ENCODE data around the gene USP33. TPM values are rescaled to one million over a fixed set of nuclear protein-coding genes. Genes with fewer than 3 reads are reported as not detected.
"Not testable (repeated sequence)": the region's sequence is repeated elsewhere in the genome, so short reads cannot be mapped to it uniquely, and the experiment has no call there.

USP33 gene
- total RNA-seq, 2 experiments from 2014 or later, result 47.8 to 67.0 TPM

DNA sequence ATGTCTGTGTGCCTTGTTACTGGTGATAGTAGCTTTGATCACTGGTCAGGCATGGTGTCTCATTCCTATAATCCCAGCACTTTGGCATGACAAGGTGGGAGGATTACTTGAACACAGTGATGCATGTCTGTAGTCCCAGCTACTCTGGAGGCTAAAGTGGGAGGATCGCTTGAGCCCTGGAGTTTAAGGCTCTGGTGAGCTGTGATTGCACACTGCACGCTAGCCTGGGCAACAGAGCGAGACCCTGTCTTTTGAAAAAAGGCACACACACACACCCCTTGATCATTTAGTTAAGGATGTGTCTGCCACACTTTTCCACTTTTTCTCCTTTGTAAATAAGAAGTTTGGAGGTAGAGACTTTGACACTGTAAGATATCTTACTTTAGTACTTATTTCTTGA, 34.9 kb upstream of the USP33 start:
- Histone ChIP-seq H3K9me3 (ENCODE audit: low read length) (no peaks in the 10 kb centered on the region), H3K4me3 (ENCODE audit: low read depth, low read length, poor library complexity, severe bottlenecking) (no peak overlapping the region), H3K27ac (ENCODE audit: low read depth, low read length, poor library complexity, severe bottlenecking) (no peak overlapping the region), H3K9me2 (ENCODE audit: insufficient read depth, low read length) (no peaks in the 10 kb centered on the region), H2AFZ (ENCODE audit: low read length) (no peak overlapping the region), H3K36me3 (ENCODE audit: insufficient read depth, low read length) (peaks cover 7% of the 10 kb centered on the region), H3K79me2 (ENCODE audit: insufficient read depth, low read depth, low read length) (no peaks in the 10 kb centered on the region), H3K4me2 (ENCODE audit: low read length) (no peak overlapping the region), H3K4me1 (ENCODE audit: insufficient read depth, low read length, poor library complexity, severe bottlenecking) (no peaks in the 10 kb centered on the region), H4K20me1 (ENCODE audit: insufficient read depth, low read length) (no peaks in the 10 kb centered on the region)
- BruUV-seq (replicated peaks), result no TSS peak
- CTCF ChIA-PET (ENCODE audit: unreplicated experiment), result no interaction called here
- intact Hi-C loops (cut with micrococcal nuclease; ENCODE audit: unreplicated experiment), result loop anchor here (10.0 kb wide), 1 partner anchor 60 kb away; no protein-coding TSS in a partner anchor
- TF ChIP-seq, protein P1, sequence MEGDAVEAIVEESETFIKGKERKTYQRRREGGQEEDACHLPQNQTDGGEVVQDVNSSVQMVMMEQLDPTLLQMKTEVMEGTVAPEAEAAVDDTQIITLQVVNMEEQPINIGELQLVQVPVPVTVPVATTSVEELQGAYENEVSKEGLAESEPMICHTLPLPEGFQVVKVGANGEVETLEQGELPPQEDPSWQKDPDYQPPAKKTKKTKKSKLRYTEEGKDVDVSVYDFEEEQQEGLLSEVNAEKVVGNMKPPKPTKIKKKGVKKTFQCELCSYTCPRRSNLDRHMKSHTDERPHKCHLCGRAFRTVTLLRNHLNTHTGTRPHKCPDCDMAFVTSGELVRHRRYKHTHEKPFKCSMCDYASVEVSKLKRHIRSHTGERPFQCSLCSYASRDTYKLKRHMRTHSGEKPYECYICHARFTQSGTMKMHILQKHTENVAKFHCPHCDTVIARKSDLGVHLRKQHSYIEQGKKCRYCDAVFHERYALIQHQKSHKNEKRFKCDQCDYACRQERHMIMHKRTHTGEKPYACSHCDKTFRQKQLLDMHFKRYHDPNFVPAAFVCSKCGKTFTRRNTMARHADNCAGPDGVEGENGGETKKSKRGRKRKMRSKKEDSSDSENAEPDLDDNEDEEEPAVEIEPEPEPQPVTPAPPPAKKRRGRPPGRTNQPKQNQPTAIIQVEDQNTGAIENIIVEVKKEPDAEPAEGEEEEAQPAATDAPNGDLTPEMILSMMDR (conservative IDR thresholded peaks at IDR 0.05; ENCODE audit: low read length), result no peak
- TF ChIP-seq EZH2phosphoT487 (IDR thresholded peaks at IDR 0.05; ENCODE audit: borderline replicate concordance, low read depth, low read length), result no peak
- DNase-seq (ENCODE audit: low spot score), result no peak
- POLR2A ChIA-PET, result interaction anchor here (0.7 kb wide), 1 partner anchor 56 kb away, joined by 3 read pairs; no protein-coding TSS in a partner anchor

GRCh38 chr1:77786093-77786741, 26.6 kb upstream of the USP33 start:
- H3K4me2 ChIP-seq (ENCODE audit: low read length); H3K9me2 ChIP-seq (ENCODE audit: insufficient read depth, low read length); CTCF ChIA-PET (ENCODE audit: unreplicated experiment); DNase-seq (ENCODE audit: low spot score); H4K20me1 ChIP-seq (ENCODE audit: insufficient read depth, low read length); POLR2A ChIA-PET; H3K27ac ChIP-seq (ENCODE audit: low read depth, low read length, poor library complexity, severe bottlenecking); BruUV-seq (replicated peaks); intact Hi-C loops (cut with micrococcal nuclease; ENCODE audit: unreplicated experiment); H2AFZ ChIP-seq (ENCODE audit: low read length); H3K4me3 ChIP-seq (ENCODE audit: low read depth, low read length, poor library complexity, severe bottlenecking); H3K9me3 ChIP-seq (ENCODE audit: low read length): not testable (repeated sequence)
- peaks cover 10% of the 10 kb centered on the region for H3K4me1 ChIP-seq (ENCODE audit: insufficient read depth, low read length, poor library complexity, severe bottlenecking)
- peaks cover 30% of the 10 kb centered on the region for H3K79me2 ChIP-seq (ENCODE audit: insufficient read depth, low read depth, low read length)
- H3K36me3 ChIP-seq (ENCODE audit: insufficient read depth, low read length), result peaks cover 61% of the 10 kb centered on the region

DNA sequence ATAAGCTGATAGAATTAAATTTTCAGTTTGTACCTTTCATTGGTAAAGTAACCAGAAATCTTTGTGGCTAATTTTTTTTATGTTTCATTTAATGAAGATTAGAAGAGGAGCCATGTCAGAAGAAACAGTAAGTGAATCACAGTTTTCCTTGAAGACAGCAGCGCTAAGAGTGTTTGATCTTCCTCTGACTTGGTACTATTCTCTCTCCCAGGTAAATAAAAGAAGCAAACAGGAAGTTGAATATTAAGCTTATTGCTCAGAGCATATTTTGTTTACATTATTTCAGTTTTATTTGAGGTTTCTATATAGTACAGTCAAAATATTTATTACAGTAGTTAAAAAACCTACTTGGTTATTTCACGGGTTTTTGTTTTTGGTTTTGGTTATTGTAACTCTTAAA, 23.5 kb upstream of the USP33 start:
- no TSS peak for BruUV-seq (replicated peaks)
- Histone ChIP-seq H4K20me1 (ENCODE audit: insufficient read depth, low read length) (no peaks in the 10 kb centered on the region), H3K4me2 (ENCODE audit: low read length) (no peak overlapping the region), H3K9me2 (ENCODE audit: insufficient read depth, low read length) (no peaks in the 10 kb centered on the region), H3K79me2 (ENCODE audit: insufficient read depth, low read depth, low read length) (peaks cover 48% of the 10 kb centered on the region), H3K4me3 (ENCODE audit: low read depth, low read length, poor library complexity, severe bottlenecking) (no peak overlapping the region), H2AFZ (ENCODE audit: low read length) (no peak overlapping the region), H3K27ac (ENCODE audit: low read depth, low read length, poor library complexity, severe bottlenecking) (no peak overlapping the region), H3K4me1 (ENCODE audit: insufficient read depth, low read length, poor library complexity, severe bottlenecking) (peaks cover 24% of the 10 kb centered on the region), H3K9me3 (ENCODE audit: low read length) (no peaks in the 10 kb centered on the region), H3K36me3 (ENCODE audit: insufficient read depth, low read length) (peaks cover 48% of the 10 kb centered on the region)
- intact Hi-C loops (cut with micrococcal nuclease; ENCODE audit: unreplicated experiment), result no loop called here
- no peak for TF ChIP-seq EZH2phosphoT487 (IDR thresholded peaks at IDR 0.05; ENCODE audit: borderline replicate concordance, low read depth, low read length)
- TF ChIP-seq, protein P1 (conservative IDR thresholded peaks at IDR 0.05; ENCODE audit: low read length), result no peak
- ChIA-PET POLR2A (interaction anchor here (0.5 to 1.5 kb wide), 7 partner anchors 13 to 1219 kb away, joined by 3 to 4 read pairs (median 3); no protein-coding TSS in a partner anchor), CTCF (ENCODE audit: unreplicated experiment) (no interaction called here)
- no peak for DNase-seq (ENCODE audit: low spot score)

Data from OCI-LY7 (cell line).